HEK293 (cell line): ENCODE results near the gene QRICH1.

ENCODE experiments used
- CTCF ChIP-seq: fragments of 450-650 bp; formaldehyde crosslinking; IDR thresholded peaks from 2 replicates; pipeline ENCODE4 v1.5.1; 2016; ENCODE audit warnings: missing biosample characterization, missing genetic modification characterization
- RBAK ChIP-seq: fragments of 450-650 bp; formaldehyde crosslinking; IDR thresholded peaks from 2 replicates; pipeline ENCODE4 v1.5.1; 2016; ENCODE audit warnings: missing biosample characterization, missing genetic modification characterization
- REST ChIP-seq: fragments of 450-650 bp; formaldehyde crosslinking; IDR thresholded peaks from 2 replicates; pipeline ENCODE4 v1.5.1; 2016; ENCODE audit warnings: missing biosample characterization, missing genetic modification characterization
- SALL2 ChIP-seq: fragments of 450-650 bp; formaldehyde crosslinking; IDR thresholded peaks from 2 replicates; pipeline ENCODE4 v1.5.0; 2017; ENCODE audit warnings: missing biosample characterization, mild to moderate bottlenecking, missing genetic modification characterization, borderline replicate concordance
- TCF7L2 ChIP-seq: IDR thresholded peaks from 2 replicates; pipeline ENCODE4 v1.6.1; 2011; ENCODE audit warnings: low read depth, mild to moderate bottlenecking, inconsistent platforms, low read length, moderate library complexity, borderline replicate concordance
- YY1 ChIP-seq: fragments of 450-650 bp; formaldehyde crosslinking; IDR thresholded peaks from 2 replicates; pipeline ENCODE4 v1.5.1; 2018; ENCODE audit warnings: missing biosample characterization, missing genetic modification characterization
- ZBTB20 ChIP-seq: fragments of 450-650 bp; formaldehyde crosslinking; IDR thresholded peaks from 2 replicates; pipeline ENCODE4 v1.5.1; 2016; ENCODE audit warnings: missing biosample characterization, missing genetic modification characterization
- ZBTB26 ChIP-seq: fragments of 450-650 bp; formaldehyde crosslinking; optimal IDR thresholded peaks from 2 replicates; pipeline ENCODE3; 2016; ENCODE audit warnings: missing biosample characterization, mild to moderate bottlenecking, missing genetic modification characterization
- ZNF157 ChIP-seq: fragments of 450-650 bp; formaldehyde crosslinking; IDR thresholded peaks from 2 replicates; pipeline ENCODE4 v1.5.1; 2016; ENCODE audit warnings: missing biosample characterization, missing genetic modification characterization
- ZNF274 ChIP-seq, 2 experiments: fragments of 200-500 bp in 1 of 2; fragments of 450-650 bp in 1 of 2; sonication (Bioruptor generic) in 1 of 2; formaldehyde crosslinking in 1 of 2; IDR thresholded peaks; 2 replicates each; pipeline versions ENCODE4 v1.5.1 to v1.6.1; 2014 to 2016; ENCODE audit warnings: borderline replicate concordance in 1 of 2, inconsistent platforms in 1 of 2, low read length in 1 of 2, missing biosample characterization in 1 of 2, missing genetic modification characterization in 1 of 2
- ZNF335 ChIP-seq: fragments of 450-650 bp; formaldehyde crosslinking; conservative IDR thresholded peaks from 2 replicates; pipeline ENCODE4 v1.5.1; 2016; ENCODE audit warnings: missing biosample characterization, missing genetic modification characterization
- ZNF398 ChIP-seq: fragments of 450-650 bp; formaldehyde crosslinking; IDR thresholded peaks from 2 replicates; pipeline ENCODE4 v1.5.1; 2017; ENCODE audit warnings: missing biosample characterization, missing genetic modification characterization
- ZNF654 ChIP-seq: fragments of 450-650 bp; formaldehyde crosslinking; IDR thresholded peaks from 2 replicates; pipeline ENCODE4 v1.5.1; 2016; ENCODE audit warnings: low read depth, missing biosample characterization, missing genetic modification characterization
- ZSCAN16 ChIP-seq: fragments of 450-650 bp; formaldehyde crosslinking; IDR thresholded peaks from 2 replicates; pipeline ENCODE4 v1.5.1; 2016; ENCODE audit warnings: missing biosample characterization, missing genetic modification characterization

- TF ChIP-seq SALL2 (tag by site-specific recombination): no peak
- TF ChIP-seq YY1 (tag by site-specific recombination): no peak
- no peak for TF ChIP-seq REST (tag by site-specific recombination)
- no peak for TF ChIP-seq TCF7L2
- no peak for TF ChIP-seq CTCF (tag by site-specific recombination)
- TF ChIP-seq ZBTB20 (tag by site-specific recombination): peak; percentile 92
- no peak for TF ChIP-seq ZBTB26 (tag by site-specific recombination)
- TF ChIP-seq ZNF157: no peak
- no peak for TF ChIP-seq ZNF335 (tag by site-specific recombination)
- TF ChIP-seq ZSCAN16 (tag by site-specific recombination): no peak
- TF ChIP-seq ZNF398 (tag by site-specific recombination): no peak
- TF ChIP-seq ZNF654 (tag by site-specific recombination): no peak
- TF ChIP-seq RBAK: no peak
- TF ChIP-seq ZNF274 (IDR thresholded peaks at IDR 0.05; ENCODE audit: low read length): no peak
- no peak for TF ChIP-seq ZNF274 (tag by site-specific recombination; IDR thresholded peaks at IDR 0.05; ENCODE audit: borderline replicate concordance)
Measured at GRCh38 chr3:48989126-48989795, 104.6 kb downstream of the QRICH1 start.
